ENCODE measurements around the gene EIF3L. TPM values are rescaled to one million over a fixed set of nuclear protein-coding genes. Genes with fewer than 3 reads are reported as not detected.

Gene EIF3L
- total and polyA plus RNA-seq, 2 of the 8 experiments (the other 6 are each of a cell fraction or from before 2014, with no cell fraction given) = 639 to 886 TPM

DNA sequence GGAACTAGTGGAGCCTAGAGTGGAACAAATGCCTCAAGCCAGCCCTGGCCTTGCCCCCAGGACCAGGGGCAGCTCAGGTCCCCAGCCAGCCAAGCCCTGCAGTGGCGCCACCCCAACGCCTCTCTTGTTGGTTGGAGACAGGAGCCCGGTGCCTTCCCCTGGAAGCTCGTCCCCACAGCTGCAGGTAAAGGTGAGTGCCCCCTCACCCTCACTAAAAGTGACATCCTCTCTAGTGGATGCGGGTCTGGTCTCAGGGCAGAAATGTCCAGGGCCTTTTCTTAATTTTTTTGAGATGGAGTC lies 78.4 kb downstream of the EIF3L start (continued):
- no peak for TF ChIP-seq SP4 (IDR thresholded peaks at IDR 0.05; ENCODE audit: low read length)
- TF ChIP-seq HDAC2 (IDR thresholded peaks at IDR 0.05; ENCODE audit: borderline replicate concordance in 1 of 2, low read depth in 2 of 2, low read length in 2 of 2) = no peak
- no peak for TF ChIP-seq BACH1 (IDR thresholded peaks at IDR 0.05; ENCODE audit: low read length)
- TF ChIP-seq SIX5 (IDR thresholded peaks at IDR 0.05; ENCODE audit: low read depth, low read length) = no peak
